ENCODE measurements around the gene IPO4. TPM values are rescaled to one million over a fixed set of nuclear protein-coding genes. Genes with fewer than 3 reads are reported as not detected.
A peak's percentile ranks its signal among the peaks of the same experiment; 100 is the strongest.

Gene IPO4
- total and polyA plus RNA-seq, 2 of the 4 experiments (the other 2 are of a cell fraction), result 37.6 to 39.4 TPM

GRCh38 chr14:24141097-24141880 lies 47.3 kb downstream of the IPO4 start, which contains the start of gene EMC9 (continued):
- TF ChIP-seq, protein P1, sequence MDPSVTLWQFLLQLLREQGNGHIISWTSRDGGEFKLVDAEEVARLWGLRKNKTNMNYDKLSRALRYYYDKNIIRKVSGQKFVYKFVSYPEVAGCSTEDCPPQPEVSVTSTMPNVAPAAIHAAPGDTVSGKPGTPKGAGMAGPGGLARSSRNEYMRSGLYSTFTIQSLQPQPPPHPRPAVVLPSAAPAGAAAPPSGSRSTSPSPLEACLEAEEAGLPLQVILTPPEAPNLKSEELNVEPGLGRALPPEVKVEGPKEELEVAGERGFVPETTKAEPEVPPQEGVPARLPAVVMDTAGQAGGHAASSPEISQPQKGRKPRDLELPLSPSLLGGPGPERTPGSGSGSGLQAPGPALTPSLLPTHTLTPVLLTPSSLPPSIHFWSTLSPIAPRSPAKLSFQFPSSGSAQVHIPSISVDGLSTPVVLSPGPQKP (IDR thresholded peaks at IDR 0.05; ENCODE audit: borderline replicate concordance, low read depth, low read length), result no peak

DNA sequence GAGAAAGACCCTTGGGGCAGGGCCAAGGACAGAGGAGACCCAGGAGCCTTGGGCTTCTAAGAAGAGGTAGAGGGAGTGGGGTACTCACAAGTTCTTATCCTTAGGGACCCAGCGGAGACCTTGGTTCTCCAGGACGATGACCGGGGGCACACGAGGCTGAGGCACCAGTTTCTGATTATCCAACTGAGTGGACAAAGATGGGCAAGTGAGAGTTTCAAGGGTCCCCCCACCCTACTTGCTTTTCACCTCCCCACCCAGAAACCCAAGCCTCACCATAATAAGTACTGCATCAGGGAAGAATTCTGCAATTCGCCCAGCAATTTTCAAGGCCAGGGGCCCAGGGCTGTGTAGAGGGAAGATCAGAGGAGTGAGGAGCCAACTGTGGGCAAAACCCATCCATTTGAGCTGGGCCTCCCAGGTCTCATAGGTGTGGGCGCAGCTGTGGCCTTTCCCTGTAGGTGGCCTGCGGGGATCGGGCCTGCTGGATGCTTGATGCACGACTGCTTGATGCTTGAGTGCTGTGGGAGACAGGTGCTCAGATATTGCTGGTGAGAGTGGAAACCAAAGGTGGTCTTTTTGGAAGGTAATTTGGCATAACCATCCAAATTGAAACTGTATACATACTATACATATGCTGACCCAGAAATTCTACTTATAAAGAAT lies 49.2 kb downstream of the IPO4 start:
- Histone ChIP-seq H3K18ac (ENCODE audit: low read depth, low read length) (no peak overlapping the region), H3K79me1 (ENCODE audit: low read depth in 1 of 2, low read length in 2 of 2) (peaks cover 20 to 64% of the 10 kb centered on the region in 2 experiments), H3K4me1 (ENCODE audit: control insufficient read depth, insufficient read depth, low read length) (peaks cover 12% of the 10 kb centered on the region), H3K14ac (replicated peaks; ENCODE audit: low read depth, low read length) (no peak overlapping the region), H3K4me3 (ENCODE audit: insufficient read depth, low read depth, low read length) (no peak overlapping the region), H2AK9ac (replicated peaks; ENCODE audit: low read depth, low read length, poor library complexity) (peak overlapping the region; percentile 5), H3K4me2 (ENCODE audit: low read depth, low read length) (peak overlapping the region; percentile 15; the same call in 1 of the 2 replicates), H4K5ac (ENCODE audit: low read depth, low read length) (no peak overlapping the region), H4K91ac (ENCODE audit: insufficient read depth, low read depth, low read length) (no peak overlapping the region; the same call in 1 of the 2 replicates), H3K9ac (ENCODE audit: low read depth, low read length) (no peak overlapping the region), H3K36me3 (ENCODE audit: control insufficient read depth, insufficient read depth, low read length) (peaks cover 23% of the 10 kb centered on the region), H3K9me1 (ENCODE audit: insufficient read depth, low read length) (peaks cover 26% of the 10 kb centered on the region), H2BK5ac (ENCODE audit: low read depth, low read length, poor library complexity, severe bottlenecking) (no peak overlapping the region), H3K27me3 (ENCODE audit: control insufficient read depth, insufficient read depth, low read length) (no peaks in the 10 kb centered on the region), H3K9me3 (ENCODE audit: control insufficient read depth, insufficient read depth, low read length) (no peaks in the 10 kb centered on the region), H3K56ac (ENCODE audit: extremely low read depth, insufficient read depth, low read length) (no peak overlapping the region), H4K20me1 (ENCODE audit: insufficient read depth, low read length) (peaks cover 17% of the 10 kb centered on the region), H2BK20ac (ENCODE audit: low read depth, low read length) (no peak overlapping the region), H3K23ac (ENCODE audit: low read depth, low read length) (no peak overlapping the region), H2BK15ac (ENCODE audit: low read depth, low read length) (no peak overlapping the region), H4K8ac (ENCODE audit: low read depth in 2 of 2, low read length in 2 of 2) (no peak overlapping the region), H3K4ac (ENCODE audit: low read depth, low read length) (no peak overlapping the region), H2AK5ac (ENCODE audit: low read depth, low read length) (no peak overlapping the region), H2AFZ (replicated peaks; ENCODE audit: low read length, poor library complexity) (no peak overlapping the region), H3K27ac (ENCODE audit: insufficient read depth, low read length) (no peak overlapping the region), H2BK120ac (ENCODE audit: low read depth, low read length) (no peak overlapping the region)
- CTCF ChIA-PET, result interaction anchor here (0.6 kb wide), 2 partner anchors 11 to 42 kb away, joined by 3 to 6 read pairs; no protein-coding TSS in a partner anchor
- no TSS peak for BruUV-seq (replicated peaks)
- POLR2A ChIA-PET (ENCODE audit: unreplicated experiment), result no interaction called here
- in situ Hi-C loops (cut with MboI; ENCODE audit: low sequenced_read_pairs) (loop anchor here (10.0 to 25.0 kb wide), 3 partner anchors 295 to 1052 kb away; partner anchors contain the start of genes ACIN1, BCL2L2, C14orf119 and PABPN1), dilution Hi-C loops (cut with HindIII; ENCODE audit: low sequenced_read_pairs, unreplicated experiment) (no loop called here), intact Hi-C loops (cut with micrococcal nuclease) (no loop called here)
- WGBS, 2 experiments (ENCODE audit: extremely low coverage in 2 of 2, insufficient read length in 1 of 2), result no CpG with 5 or more reads among the region's 9 CpGs
- no peak for TF ChIP-seq MXI1 (IDR thresholded peaks at IDR 0.05; ENCODE audit: borderline replicate concordance, low read depth, low read length)
- no peak for TF ChIP-seq RCOR1 (IDR thresholded peaks at IDR 0.05; ENCODE audit: insufficient replicate concordance, low read length)
- TF ChIP-seq RFX5 (IDR thresholded peaks at IDR 0.05; ENCODE audit: low read depth, low read length), result no peak
- no peak for TF ChIP-seq USF2 (IDR thresholded peaks at IDR 0.05; ENCODE audit: low read depth, low read length)
- ATAC-seq (ENCODE audit: low read depth) (no peak), DNase-seq (no peak)
